Activated naive CD4-positive, alpha-beta T cell (primary cell): ENCODE results near the gene CHMP6.
"Not testable (repeated sequence)": the region's sequence is repeated elsewhere in the genome, so short reads cannot be mapped to it uniquely, and the experiment has no call there.

ENCODE experiments used
- DNase-seq, 4 experiments: peaks; one replicate each; lab custom pipeline; 2025; lab: John Stamatoyannopoulos, UW

Gene CHMP6

DNA sequence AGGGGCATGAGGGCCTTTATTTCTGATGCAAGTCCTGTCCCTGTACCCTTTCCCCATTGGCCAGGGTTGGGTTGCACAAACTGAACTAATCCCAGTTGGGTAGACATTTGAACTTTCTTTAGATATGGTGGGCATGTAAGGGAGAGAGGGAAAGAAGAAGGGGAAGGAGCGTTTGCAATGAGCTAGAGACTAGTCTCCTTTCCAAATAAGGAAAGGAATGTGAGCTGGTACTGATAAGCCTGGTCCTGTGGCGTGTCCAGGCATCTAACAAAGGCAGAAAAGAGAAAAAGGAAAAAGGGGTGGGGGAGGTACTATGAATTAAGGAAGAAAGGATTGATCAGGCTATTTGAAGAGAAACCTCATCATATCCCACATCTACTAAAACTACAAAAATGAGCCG, 20.3 kb downstream of the CHMP6 start:
- no peak for DNase-seq

- no peak for DNase-seq
Measured at GRCh38 chr17:81012574-81013447, 21.2 kb downstream of the CHMP6 start.

DNA sequence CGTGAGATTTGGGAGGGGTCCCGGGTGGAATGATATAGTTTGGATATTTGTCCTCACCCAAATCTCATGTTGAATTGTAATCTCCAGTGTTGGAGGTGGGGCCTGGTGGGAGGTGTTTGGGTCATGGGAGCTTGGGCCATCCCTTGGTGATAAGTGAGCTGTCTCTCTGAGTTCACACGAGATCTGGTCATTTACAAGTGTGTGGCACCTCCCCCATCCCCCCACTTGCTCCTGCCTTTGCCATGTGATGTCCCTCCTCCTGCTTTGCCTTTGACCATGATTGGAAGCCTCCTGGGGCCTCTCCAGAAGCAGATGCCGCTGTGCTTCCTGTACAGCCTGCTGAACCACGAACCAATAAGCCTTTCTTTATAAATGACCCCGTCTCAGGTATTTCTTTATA, 22.0 kb downstream of the CHMP6 start:
- no peak for DNase-seq

GRCh38 chr17:81015136-81015535, 23.5 kb downstream of the CHMP6 start:
- DNase-seq: no peak

GRCh38 chr17:81016575-81016974, 24.9 kb downstream of the CHMP6 start:
- DNase-seq: no peak

- not testable (repeated sequence) for DNase-seq
Measured at GRCh38 chr17:81017330-81017729, 25.7 kb downstream of the CHMP6 start.

- DNase-seq: peak in 1 of 4 experiments; percentile 20
Measured at GRCh38 chr17:81018044-81018802, 26.6 kb downstream of the CHMP6 start.

GRCh38 chr17:81019563-81020442, 28.2 kb downstream of the CHMP6 start:
- no peak for DNase-seq

GRCh38 chr17:81020443-81020766, 28.8 kb downstream of the CHMP6 start:
- no peak for DNase-seq

- no peak for DNase-seq
Measured at GRCh38 chr17:81020767-81021497, 29.3 kb downstream of the CHMP6 start.

DNA sequence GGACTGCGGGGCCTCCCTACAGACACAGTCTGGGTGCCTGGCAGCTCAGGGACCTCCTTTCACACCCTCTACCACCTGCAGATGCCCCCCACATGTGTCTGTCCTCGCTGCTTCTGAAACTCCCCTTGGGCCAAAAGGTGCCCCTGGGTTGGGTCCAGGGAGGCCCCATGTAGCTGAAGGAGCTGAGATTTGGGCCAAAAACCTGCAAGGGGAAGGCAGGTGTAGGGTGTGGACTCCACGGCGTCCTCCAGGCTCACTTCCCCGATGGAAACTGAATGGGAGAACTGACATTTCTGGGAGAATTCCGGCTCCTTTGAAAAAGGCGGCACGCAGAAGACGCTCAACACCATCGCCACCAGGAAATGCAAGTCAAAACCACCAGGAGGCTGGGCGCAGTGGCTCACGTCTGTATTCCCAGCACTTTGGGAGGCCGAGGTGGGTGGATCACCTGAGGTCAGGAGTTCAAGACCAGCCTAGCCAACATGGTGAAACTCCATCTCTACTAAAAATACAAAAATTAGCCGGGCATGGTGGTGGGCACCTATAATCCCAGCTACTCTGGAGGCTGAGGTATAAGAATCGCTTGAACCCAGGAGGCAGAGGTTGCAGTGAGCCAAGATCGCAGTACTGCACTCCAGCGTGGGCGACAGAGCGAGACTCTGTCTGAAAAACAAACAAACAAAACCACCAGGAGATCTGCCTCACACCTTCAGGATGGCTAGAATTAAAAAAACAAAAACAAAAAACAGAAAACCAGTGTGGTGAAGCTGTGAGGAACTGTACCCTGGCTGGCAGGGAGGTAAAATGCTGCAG, 30.1 kb downstream of the CHMP6 start:
- DNase-seq: no peak

DNA sequence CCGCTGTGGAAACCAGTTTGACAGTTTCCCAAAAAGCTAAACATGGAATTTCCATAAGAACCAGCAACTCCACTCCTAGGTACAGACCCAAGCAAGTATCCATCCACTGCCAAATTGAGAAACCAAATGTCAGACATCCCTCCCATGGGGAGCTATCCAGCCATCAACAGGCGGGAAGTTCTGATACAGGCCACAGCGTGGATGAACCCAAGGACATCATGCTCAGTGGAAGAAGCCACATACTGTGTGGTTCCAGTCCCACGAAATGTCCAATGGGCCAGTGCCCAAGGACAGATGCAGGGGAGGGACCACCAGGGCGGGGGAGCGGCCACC, 30.7 kb downstream of the CHMP6 start:
- DNase-seq: no peak

DNA sequence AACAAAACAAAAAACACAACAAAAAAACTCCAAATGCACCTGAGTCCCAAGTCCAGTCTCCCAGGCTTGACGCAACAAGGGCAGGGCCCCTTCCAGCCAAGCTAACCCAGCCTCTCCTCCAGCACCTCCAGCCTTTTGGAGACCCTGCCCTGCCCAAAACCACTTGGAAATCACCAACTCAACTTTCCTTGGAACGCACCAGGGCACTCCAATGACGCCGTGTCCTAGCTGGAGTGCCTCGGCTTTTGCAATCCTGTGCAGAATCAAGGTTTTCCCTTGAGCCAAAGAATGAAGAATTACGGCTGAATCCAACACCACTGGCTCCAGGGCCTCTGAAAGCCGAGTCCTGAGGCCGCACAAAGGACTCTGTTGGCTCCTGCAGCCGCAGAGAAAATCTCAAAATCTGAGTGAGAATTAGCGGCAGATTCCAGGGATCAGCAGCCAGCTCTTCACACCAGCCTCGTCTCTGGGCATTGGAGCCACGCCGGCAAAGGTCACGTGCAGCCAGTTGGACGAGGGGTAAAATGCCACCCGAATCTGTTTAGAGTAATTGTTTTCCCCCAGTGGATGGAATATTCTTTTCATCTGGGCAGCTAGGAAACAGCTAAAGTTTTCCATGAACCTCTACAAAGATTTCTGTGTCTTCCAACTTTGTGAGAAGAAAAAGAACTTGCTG, 33.6 kb downstream of the CHMP6 start:
- DNase-seq: no peak

- no peak for DNase-seq
Measured at GRCh38 chr17:81025741-81026129, 34.1 kb downstream of the CHMP6 start.

GRCh38 chr17:81026266-81027036, 34.8 kb downstream of the CHMP6 start:
- DNase-seq: no peak

GRCh38 chr17:81027038-81027437, 35.4 kb downstream of the CHMP6 start:
- DNase-seq: no peak

DNA sequence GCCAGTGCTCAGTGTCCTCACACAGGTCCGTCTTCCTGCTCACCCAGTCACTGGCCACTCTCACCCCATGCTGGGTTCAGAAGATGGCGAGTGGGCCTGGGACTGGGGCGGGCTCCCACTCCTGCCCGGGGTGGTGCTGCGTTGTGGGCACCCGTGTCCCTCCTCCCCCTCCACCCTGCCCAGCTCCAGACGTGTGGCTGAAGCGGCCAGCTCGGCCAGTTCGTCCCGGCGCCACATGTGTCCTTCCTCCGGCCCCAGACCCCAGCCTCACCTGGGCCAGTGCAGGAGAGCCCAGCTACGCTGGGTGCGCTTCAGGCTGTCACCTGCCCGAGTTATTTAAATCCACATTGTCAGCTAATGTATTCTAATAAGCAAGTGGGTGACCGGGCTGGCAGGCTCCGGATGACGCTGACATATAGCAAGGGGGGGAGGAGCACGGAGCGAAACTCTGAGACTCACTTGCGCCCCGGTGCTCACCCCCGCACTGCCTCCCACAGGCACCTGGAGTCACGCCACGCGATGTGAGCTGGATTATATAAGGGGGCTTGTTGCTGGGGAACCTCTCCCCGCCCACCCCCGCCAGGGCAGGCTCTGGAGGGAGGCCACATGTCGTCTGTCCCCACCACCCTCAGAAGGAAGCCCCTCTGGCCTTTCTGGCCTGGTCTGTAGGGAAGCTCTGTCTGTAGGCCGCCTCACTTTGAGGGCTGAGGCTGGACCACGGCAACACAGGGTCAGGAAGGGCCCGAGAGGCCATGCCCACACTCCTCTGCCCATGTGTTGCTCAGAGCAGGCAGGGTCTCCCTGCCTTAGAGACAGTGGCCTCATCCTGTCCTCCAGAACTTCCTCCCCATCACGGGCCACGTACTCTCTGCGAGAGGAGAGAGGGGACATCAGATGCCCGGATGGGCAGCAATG, 36.2 kb downstream of the CHMP6 start:
- no peak for DNase-seq

GRCh38 chr17:81028506-81028858, 36.8 kb downstream of the CHMP6 start:
- DNase-seq: no peak

- DNase-seq: no peak
Measured at GRCh38 chr17:81029859-81030258, 38.2 kb downstream of the CHMP6 start.
